Activated T-cell treated with anti-CD3 and anti-CD28 coated beads for 1 hour (primary cell): Measurements from ENCODE around the gene SLC23A2.
A peak's percentile ranks its signal among the peaks of the same experiment; 100 is the strongest.

Source experiments
- DNase-seq: peaks from one replicate; pipeline ENCODE4 v3.0.0-alpha.2; 2020; ENCODE audit warnings: low read depth

Gene SLC23A2

GRCh38 chr20:4813863-4814695 is 187.2 kb downstream of the SLC23A2 start:
- DNase-seq = no peak

- peak; percentile 19 for DNase-seq
Measured at GRCh38 chr20:4813076-4813862, 188.0 kb downstream of the SLC23A2 start.

GRCh38 chr20:4812641-4813075 is 188.7 kb downstream of the SLC23A2 start:
- no peak for DNase-seq

- DNase-seq = no peak
Measured at GRCh38 chr20:4812216-4812615, 189.1 kb downstream of the SLC23A2 start.

GRCh38 chr20:4811661-4812181 is 189.6 kb downstream of the SLC23A2 start:
- peak; percentile 55 for DNase-seq

- no peak for DNase-seq
Measured at GRCh38 chr20:4811257-4811656, 190.1 kb downstream of the SLC23A2 start.

GRCh38 chr20:4810426-4811019 is 190.8 kb downstream of the SLC23A2 start:
- DNase-seq = no peak

GRCh38 chr20:4809707-4810106 is 191.6 kb downstream of the SLC23A2 start:
- no peak for DNase-seq

- no peak for DNase-seq
Measured at GRCh38 chr20:4808872-4809271, 192.4 kb downstream of the SLC23A2 start.

- no peak for DNase-seq
Measured at GRCh38 chr20:4805663-4806449, 195.5 kb downstream of the SLC23A2 start.

GRCh38 chr20:4802527-4802926 is 198.8 kb downstream of the SLC23A2 start:
- DNase-seq = no peak
